Skeletal muscle tissue (tissue), 4 donors: ENCODE data around the gene MMP11. TPM values are rescaled to one million over a fixed set of nuclear protein-coding genes. Genes with fewer than 3 reads are reported as not detected.

ENCODE experiments used
- H3K27ac ChIP-seq: one replicate; pipeline ENCODE4 v1.7.0; 2013; ENCODE audit warnings: mild to moderate bottlenecking, low read depth, low read length, inconsistent platforms
- H3K27me3 ChIP-seq, 3 donors: one replicate each; pipeline ENCODE4 v1.7.0; 2013; ENCODE audit warnings: low read length in 3 of 3; ENCODE audit not compliant: control insufficient read depth in 3 of 3, insufficient read depth in 3 of 3
- H3K36me3 ChIP-seq, 3 donors: one replicate each; pipeline ENCODE4 v1.7.0; 2013; ENCODE audit warnings: low read length in 3 of 3; ENCODE audit not compliant: control insufficient read depth in 3 of 3, insufficient read depth in 3 of 3
- H3K4me1 ChIP-seq, 3 donors: one replicate each; pipeline ENCODE4 v1.7.0; 2013; ENCODE audit warnings: low read length in 3 of 3, mild to moderate bottlenecking in 3 of 3; ENCODE audit not compliant: control insufficient read depth in 3 of 3, insufficient read depth in 3 of 3
- H3K4me3 ChIP-seq, 3 donors: one replicate each; pipeline ENCODE4 v1.7.0; 2013; ENCODE audit warnings: low read length in 3 of 3
- H3K9ac ChIP-seq, 3 donors: one replicate each; pipeline ENCODE4 v1.7.0; 2013; ENCODE audit warnings: low read length in 3 of 3, mild to moderate bottlenecking in 3 of 3, moderate library complexity in 2 of 3, low read depth in 1 of 3
- H3K9me3 ChIP-seq, 3 donors: one replicate each; pipeline ENCODE4 v1.7.0; 2013; ENCODE audit warnings: low read length in 3 of 3; ENCODE audit not compliant: control insufficient read depth in 3 of 3
- total RNA-seq: library from RNA; depleted of rRNA; stranded (reverse); fragments of >200 nt; gene quantifications from one replicate; pipeline ENCODE4 v1.2.3, GENCODE V29; 2014
- donor health status: Osteomylitis.

The MMP11 gene
- total RNA-seq, 1 donor from 2014 or later: 6.3 TPM

DNA sequence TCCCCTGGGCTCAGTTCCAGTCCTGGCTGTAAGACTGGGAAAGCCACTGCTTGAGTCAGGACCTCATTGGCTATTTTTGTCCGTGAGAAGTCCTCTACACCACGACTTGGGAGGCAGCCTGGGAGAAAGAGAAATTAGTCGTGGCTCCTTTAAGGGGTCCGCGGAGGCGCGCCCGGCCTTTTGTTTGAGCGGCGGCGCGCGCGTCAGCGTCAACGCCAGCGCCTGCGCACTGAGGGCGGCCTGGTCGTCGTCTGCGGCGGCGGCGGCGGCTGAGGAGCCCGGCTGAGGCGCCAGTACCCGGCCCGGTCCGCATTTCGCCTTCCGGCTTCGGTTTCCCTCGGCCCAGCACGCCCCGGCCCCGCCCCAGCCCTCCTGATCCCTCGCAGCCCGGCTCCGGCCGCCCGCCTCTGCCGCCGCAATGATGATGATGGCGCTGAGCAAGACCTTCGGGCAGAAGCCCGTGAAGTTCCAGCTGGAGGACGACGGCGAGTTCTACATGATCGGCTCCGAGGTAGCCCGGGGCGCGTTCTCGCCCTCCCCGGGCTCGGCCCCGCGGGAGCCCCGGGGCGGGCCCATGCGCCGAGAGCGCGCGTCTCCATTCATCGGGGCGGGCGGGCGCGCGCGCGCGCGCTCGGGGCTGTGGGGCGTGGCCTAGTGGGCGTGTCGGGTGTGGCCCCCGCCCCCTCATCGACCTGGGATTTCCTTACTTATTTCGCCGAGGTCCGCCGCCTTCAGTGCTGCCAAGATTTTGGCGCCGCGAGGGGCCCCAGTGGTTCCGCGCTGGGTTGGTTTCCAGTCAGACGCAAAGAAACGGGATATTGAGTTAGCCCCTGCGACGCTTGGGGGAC lies 14.3 kb downstream of the MMP11 start, which contains the start of gene SMARCB1:
TSS of gene SMARCB1 (plus strand) at position 215 of the 848 bp plus-strand sequence. CDS start at position 419, 204 bp downstream.
- Histone ChIP-seq H3K27me3 (no peaks in the 10 kb centered on the region), H3K4me1 (peaks cover 34 to 51% (median 45%) of the 10 kb centered on the region in 3 donors), H3K27ac (peak within 1 kb of the TSS; percentile 98), H3K4me3 (peak within 1 kb of the TSS; percentile 87 to 88 (median 87)), H3K36me3 (peaks cover under 1 to 6% (median 6%) of the 10 kb centered on the region in 3 donors), H3K9me3 (no peaks in the 10 kb centered on the region), H3K9ac (peak within 1 kb of the TSS; percentile 95 to 97 (median 96))

- peak overlapping the region; percentile 95 to 97 (median 96) for H3K9ac ChIP-seq
- peak overlapping the region; percentile 98 for H3K27ac ChIP-seq
Measured at GRCh38 chr22:23787600-23787896, 14.9 kb downstream of the MMP11 start.

DNA sequence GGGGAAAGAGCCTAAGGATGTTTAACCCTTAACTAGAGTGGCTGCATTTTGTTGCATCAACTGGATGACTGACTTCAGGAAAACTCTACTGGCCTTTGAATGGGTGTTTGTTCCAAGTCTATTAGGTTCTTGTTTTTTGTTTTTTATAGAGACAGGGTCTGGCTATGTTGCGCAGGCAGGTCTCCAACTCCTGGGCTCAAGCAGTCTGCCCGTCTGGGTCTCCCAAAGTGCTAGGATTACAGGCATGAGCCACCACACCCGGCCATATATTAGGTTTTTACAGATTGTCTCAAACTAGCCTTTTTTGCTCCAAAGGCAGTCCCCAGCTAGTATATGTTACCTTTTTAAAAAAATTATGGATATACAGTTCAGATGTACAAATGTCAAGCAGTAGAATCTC lies 15.3 kb downstream of the MMP11 start:
- peaks cover 5 to 15% (median 14%) of the 10 kb centered on the region in 3 donors for H3K36me3 ChIP-seq
- peak overlapping the region; percentile 98 for H3K27ac ChIP-seq
- peaks cover 31 to 49% (median 42%) of the 10 kb centered on the region in 3 donors for H3K4me1 ChIP-seq
- H3K9ac ChIP-seq: peak overlapping the region; percentile 95 to 97 (median 96)
- H3K27me3 ChIP-seq: no peaks in the 10 kb centered on the region
- peak overlapping the region; percentile 87 to 88 (median 87) for H3K4me3 ChIP-seq
- H3K9me3 ChIP-seq: no peaks in the 10 kb centered on the region

More at GRCh38 chr22:23787600-23787896, 14.9 kb downstream of the MMP11 start:
- Histone ChIP-seq H3K4me1 (peaks cover 31 to 49% (median 42%) of the 10 kb centered on the region in 3 donors), H3K4me3 (peak overlapping the region; percentile 87 to 88 (median 87)), H3K27me3 (no peaks in the 10 kb centered on the region), H3K9me3 (no peaks in the 10 kb centered on the region), H3K36me3 (peaks cover 5 to 12% (median 12%) of the 10 kb centered on the region in 3 donors)

- Histone ChIP-seq H3K9ac (peak overlapping the region in 2 of 3 donors; percentile 45 to 50), H3K9me3 (no peaks in the 10 kb centered on the region), H3K27ac (no peak overlapping the region), H3K36me3 (peaks cover 15 to 25% (median 21%) of the 10 kb centered on the region in 3 donors), H3K27me3 (no peaks in the 10 kb centered on the region), H3K4me3 (no peak overlapping the region), H3K4me1 (peaks cover 31 to 49% (median 42%) of the 10 kb centered on the region in 3 donors)
Measured at GRCh38 chr22:23789121-23789520, 16.5 kb downstream of the MMP11 start.

- Histone ChIP-seq H3K9me3 (no peaks in the 10 kb centered on the region), H3K27ac (peak overlapping the region; percentile 26), H3K36me3 (peaks cover 18 to 27% (median 24%) of the 10 kb centered on the region in 3 donors), H3K4me3 (no peak overlapping the region), H3K27me3 (no peaks in the 10 kb centered on the region), H3K4me1 (peaks cover 31 to 49% (median 42%) of the 10 kb centered on the region in 3 donors), H3K9ac (peak overlapping the region in 1 of 3 donors; percentile 50)
Measured at GRCh38 chr22:23789638-23790037, 17.0 kb downstream of the MMP11 start.

DNA sequence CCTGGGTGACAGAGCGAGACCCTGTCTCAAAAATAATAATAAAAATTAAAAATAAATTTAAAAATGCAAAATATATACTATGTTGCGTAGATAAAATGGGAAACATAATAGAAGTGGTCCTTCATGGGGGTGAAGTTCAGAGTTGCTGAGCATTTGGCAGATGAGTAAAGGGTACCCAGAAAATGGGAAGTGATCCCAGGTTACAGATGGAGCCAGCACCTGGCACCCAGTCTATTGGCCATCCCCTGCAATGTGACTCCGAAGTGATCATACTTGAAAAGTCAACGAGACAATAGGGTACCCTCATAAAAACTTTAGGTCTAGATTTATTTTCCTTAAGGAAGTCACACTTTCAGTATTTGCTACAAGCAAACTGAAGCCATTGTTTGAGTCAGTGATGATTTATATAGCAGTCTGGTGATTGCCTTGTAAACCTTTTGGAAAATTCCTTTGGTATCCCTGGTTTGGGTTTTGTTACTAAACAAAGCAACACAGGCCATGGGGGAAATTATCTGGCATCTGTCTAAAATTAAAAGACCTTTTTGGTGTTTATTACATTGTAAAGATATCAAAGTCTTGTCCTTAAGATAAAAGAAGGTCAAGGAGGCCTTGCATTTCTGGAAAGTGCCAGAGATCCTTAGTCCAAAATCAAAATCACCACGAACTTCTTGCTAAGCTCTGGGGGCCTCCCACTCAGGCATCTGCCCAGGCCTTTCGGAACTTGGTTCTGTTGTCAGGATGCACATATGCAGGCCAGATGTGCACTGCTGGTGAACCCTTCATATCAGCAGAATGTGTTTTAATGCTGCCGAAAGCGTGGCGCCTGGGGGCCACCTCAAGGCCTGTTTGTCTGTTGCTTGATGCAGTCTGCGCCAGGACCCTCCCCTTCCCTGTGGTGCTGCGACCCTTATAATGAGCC lies 18.4 kb downstream of the MMP11 start:
- Histone ChIP-seq H3K4me1 (peaks cover 30 to 42% (median 37%) of the 10 kb centered on the region in 3 donors), H3K27ac (peak overlapping the region; percentile 2), H3K27me3 (no peaks in the 10 kb centered on the region), H3K36me3 (peaks cover 24 to 34% (median 30%) of the 10 kb centered on the region in 3 donors), H3K9me3 (no peaks in the 10 kb centered on the region), H3K4me3 (no peak overlapping the region), H3K9ac (peak overlapping the region in 1 of 3 donors; percentile 25)

- Histone ChIP-seq H3K4me3 (no peak overlapping the region), H3K9ac (peak overlapping the region in 1 of 3 donors; percentile 45), H3K36me3 (peaks cover 30 to 37% (median 36%) of the 10 kb centered on the region in 3 donors), H3K9me3 (no peaks in the 10 kb centered on the region), H3K4me1 (peaks cover 24 to 36% (median 34%) of the 10 kb centered on the region in 3 donors), H3K27ac (peak overlapping the region; percentile 2), H3K27me3 (no peaks in the 10 kb centered on the region)
Measured at GRCh38 chr22:23791738-23792645, 19.3 kb downstream of the MMP11 start.

GRCh38 chr22:23793326-23793725 lies 20.7 kb downstream of the MMP11 start:
- H3K36me3 ChIP-seq: peaks cover 37 to 46% (median 40%) of the 10 kb centered on the region in 3 donors
- H3K27ac ChIP-seq: no peak overlapping the region
- no peaks in the 10 kb centered on the region for H3K27me3 ChIP-seq
- H3K4me3 ChIP-seq: no peak overlapping the region
- H3K4me1 ChIP-seq: peaks cover 14 to 28% (median 23%) of the 10 kb centered on the region in 3 donors
- H3K9me3 ChIP-seq: no peaks in the 10 kb centered on the region
- no peak overlapping the region for H3K9ac ChIP-seq

- H3K27me3 ChIP-seq: no peaks in the 10 kb centered on the region
- peaks cover 55 to 59% (median 57%) of the 10 kb centered on the region in 3 donors for H3K36me3 ChIP-seq
- no peak overlapping the region for H3K27ac ChIP-seq
- peaks cover 0 to 3% (median 2%) of the 10 kb centered on the region in 3 donors for H3K4me1 ChIP-seq
- no peaks in the 10 kb centered on the region for H3K9me3 ChIP-seq
- H3K9ac ChIP-seq: no peak overlapping the region
- H3K4me3 ChIP-seq: no peak overlapping the region
Measured at GRCh38 chr22:23796461-23796860, 23.8 kb downstream of the MMP11 start.
